AG09319 (cell line): Measurements from ENCODE around the gene CDC42BPA.
"Not testable (repeated sequence)": the region's sequence is repeated elsewhere in the genome, so short reads cannot be mapped to it uniquely, and the experiment has no call there.

Experiments used
- DNase-seq: peaks from one replicate; pipeline ENCODE4 v3.0.0-alpha.2; 2010; ENCODE audit warnings: low read depth; ENCODE audit errors: extremely low read depth
- TF ChIP-seq, protein P1 (sequence below): IDR thresholded peaks from 2 replicates; pipeline ENCODE4 v1.5.1; 2011; ENCODE audit warnings: low read depth, mild to moderate bottlenecking, inconsistent platforms, low read length, moderate library complexity

CDC42BPA gene

GRCh38 chr1:227357927-227358302, 39.6 kb upstream of the CDC42BPA start:
- no peak for DNase-seq
- TF ChIP-seq, protein P1, sequence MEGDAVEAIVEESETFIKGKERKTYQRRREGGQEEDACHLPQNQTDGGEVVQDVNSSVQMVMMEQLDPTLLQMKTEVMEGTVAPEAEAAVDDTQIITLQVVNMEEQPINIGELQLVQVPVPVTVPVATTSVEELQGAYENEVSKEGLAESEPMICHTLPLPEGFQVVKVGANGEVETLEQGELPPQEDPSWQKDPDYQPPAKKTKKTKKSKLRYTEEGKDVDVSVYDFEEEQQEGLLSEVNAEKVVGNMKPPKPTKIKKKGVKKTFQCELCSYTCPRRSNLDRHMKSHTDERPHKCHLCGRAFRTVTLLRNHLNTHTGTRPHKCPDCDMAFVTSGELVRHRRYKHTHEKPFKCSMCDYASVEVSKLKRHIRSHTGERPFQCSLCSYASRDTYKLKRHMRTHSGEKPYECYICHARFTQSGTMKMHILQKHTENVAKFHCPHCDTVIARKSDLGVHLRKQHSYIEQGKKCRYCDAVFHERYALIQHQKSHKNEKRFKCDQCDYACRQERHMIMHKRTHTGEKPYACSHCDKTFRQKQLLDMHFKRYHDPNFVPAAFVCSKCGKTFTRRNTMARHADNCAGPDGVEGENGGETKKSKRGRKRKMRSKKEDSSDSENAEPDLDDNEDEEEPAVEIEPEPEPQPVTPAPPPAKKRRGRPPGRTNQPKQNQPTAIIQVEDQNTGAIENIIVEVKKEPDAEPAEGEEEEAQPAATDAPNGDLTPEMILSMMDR = no peak

GRCh38 chr1:227357171-227357926, 39.1 kb upstream of the CDC42BPA start:
- DNase-seq = peak; percentile 46
- TF ChIP-seq, protein P1 = no peak

DNA sequence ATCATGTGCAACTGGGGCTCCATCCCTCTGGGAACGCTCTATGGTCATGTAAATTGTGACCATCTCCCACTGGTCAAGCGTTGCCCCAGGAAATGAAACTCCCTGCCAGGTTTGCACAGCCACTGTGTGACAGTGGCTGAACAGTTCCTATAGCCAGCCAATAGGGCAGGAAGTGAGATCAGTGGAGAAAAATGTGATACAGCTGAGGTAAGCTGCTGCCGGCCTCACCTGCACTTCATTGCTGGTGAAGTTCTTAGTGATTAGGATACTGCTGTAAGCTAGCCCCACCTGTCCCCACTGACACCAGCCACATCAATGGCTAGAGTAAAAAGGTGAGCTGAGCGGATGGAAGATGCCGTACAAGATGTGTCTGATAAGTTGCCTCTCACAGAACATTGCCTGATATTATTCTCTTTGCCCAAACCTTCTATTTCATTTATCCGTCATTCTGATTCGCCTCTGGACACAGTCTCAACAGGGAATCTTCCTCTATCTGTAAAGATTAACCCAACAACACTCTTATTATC, 38.4 kb upstream of the CDC42BPA start:
- no peak for DNase-seq
- TF ChIP-seq, protein P1 = no peak

DNA sequence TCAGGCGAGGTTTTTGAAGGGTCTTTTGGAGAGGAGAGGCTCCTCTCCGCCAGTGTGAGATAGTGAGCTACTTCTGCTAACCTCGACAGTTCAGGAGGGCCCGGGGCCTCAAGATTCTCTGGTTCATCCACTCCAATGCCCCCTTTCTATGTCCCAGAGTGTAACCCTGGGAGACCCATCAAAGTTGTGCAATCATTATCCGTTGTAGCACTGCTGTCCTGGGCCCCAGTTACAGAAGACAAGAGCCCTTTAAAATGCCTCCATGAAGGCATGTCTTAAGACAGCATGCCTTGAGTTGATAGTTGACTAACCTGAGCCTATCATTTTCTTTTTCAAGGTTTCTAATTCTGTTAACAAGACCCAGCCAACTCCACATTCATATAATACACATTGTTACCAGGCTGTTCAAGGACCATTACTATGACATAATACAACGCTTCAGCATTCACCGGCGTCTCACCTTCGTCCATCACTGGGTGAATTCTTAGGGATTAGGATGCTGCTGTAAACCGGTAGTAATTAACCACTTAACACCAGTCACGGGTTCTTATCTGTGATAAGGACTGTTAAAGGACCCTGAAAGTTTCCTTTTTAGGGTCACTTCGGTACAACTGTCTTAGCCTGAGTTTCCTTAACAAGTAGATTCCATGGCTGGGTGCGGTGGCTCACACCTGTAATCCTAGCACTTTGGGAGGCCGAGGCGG, 37.4 kb upstream of the CDC42BPA start:
- TF ChIP-seq, protein P1 = no peak
- no peak for DNase-seq

GRCh38 chr1:227353186-227353585, 34.9 kb upstream of the CDC42BPA start:
- no peak for DNase-seq
- TF ChIP-seq, protein P1 = no peak

DNA sequence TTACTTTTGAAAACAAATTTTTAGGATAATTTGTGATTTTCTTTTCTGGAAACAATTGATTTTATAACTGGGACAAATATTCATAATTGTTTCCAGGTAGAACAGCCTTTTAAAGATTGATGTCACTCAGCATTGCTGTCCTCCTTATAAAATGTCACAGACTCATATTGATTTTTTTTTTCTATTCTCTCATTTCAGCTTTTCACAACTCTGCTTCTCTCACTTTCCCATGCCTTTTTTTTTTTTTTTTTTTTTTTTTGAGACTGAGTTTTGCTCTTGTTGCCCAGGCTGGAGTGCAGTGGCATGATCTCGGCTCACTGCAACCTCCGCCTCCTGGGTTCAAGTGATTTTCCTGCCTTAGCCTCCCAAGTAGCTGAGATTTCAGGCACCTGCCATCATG, 33.9 kb upstream of the CDC42BPA start:
- not testable (repeated sequence) for DNase-seq

DNA sequence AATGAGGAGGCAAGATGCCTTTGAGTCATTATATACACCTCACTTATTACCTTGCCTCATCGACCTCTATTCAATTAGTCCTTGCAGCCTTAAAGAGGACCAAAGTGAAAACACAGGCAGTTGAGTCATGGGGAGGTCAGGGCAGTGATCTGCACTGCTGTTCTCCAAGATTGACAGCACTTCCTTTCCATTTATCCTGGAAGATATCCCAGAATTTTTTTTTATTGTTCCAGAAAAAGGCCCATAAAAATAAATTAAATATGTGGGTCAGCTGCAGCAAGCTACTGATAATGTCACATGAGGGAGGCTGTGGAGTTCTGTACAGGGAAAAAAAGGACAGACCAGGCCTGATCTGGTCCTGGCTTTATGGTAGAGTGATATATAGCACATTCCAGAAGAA, 33.2 kb upstream of the CDC42BPA start:
- TF ChIP-seq, protein P1 = no peak
- DNase-seq = no peak
